Activated CD8-positive, alpha-beta memory T cell treated with anti-CD3 and anti-CD28 coated beads for 36 hours (primary cell): ENCODE measurements around the gene CDH4. TPM values are rescaled to one million over a fixed set of nuclear protein-coding genes. Genes with fewer than 3 reads are reported as not detected.
"Not testable (repeated sequence)": the region's sequence is repeated elsewhere in the genome, so short reads cannot be mapped to it uniquely, and the experiment has no call there.

Experiments used
- CTCF ChIA-PET: fragments of 350-600 bp; sonication (Branson Sonifier 250); formaldehyde crosslinking; loops from one replicate; lab custom pipeline; 2021; ENCODE audit warnings: antibody characterized with exemption; lab: Charles Lee
- POLR2A ChIA-PET: fragments of 350-600 bp; sonication (Branson Sonifier 250); formaldehyde crosslinking; loops from one replicate; lab custom pipeline; 2021; ENCODE audit warnings: antibody characterized with exemption; lab: Charles Lee
- total RNA-seq, 2 experiments: library from RNA; stranded (reverse); gene quantifications; one replicate each; pipeline ENCODE4 v1.2.3, GENCODE V29; 2021

CDH4 gene
- total RNA-seq, 2 experiments from 2014 or later: not detected

DNA sequence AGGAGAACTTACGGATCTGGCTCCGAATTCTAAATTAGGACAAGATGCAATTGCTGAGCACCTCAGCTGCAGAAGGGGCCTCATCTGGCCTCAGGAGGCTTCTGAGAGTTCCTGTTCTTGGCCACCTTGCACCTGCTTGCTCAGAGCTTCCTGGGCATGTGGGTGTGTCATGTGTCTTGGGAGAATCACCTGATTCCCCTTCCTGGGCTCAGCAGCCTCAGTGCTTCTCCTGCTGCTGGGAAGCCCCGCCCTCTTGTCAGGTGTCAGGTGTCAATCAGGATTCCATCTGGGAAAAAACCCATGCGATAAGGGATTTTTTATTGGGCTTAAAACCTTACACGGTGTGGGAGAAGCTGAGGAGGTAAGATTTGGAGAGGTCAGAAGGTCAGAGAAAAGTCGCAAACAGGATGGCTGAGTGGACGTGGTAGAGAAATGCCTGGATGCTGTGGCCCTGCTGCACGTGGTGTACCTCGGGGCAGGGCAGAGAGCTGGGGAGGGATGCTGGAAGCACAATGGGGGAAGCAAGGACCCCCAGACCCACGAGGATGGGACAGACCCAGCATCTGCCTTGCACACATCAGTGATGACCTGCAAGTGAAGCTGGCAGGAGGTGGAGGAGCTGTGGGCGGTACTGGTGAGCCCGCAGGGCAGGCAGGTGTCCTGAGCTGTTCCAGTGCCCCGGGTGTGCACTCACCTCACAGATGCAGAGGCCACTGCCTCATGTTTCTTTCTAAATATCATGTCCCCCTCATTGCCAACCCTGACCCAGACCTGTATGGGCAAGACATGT, 170.8 kb downstream of the CDH4 start:
- CTCF ChIA-PET: no interaction called here
- POLR2A ChIA-PET: interaction anchor here (0.5 kb wide), 1 partner anchor 25 kb away, joined by 4 read pairs; no protein-coding TSS in a partner anchor

DNA sequence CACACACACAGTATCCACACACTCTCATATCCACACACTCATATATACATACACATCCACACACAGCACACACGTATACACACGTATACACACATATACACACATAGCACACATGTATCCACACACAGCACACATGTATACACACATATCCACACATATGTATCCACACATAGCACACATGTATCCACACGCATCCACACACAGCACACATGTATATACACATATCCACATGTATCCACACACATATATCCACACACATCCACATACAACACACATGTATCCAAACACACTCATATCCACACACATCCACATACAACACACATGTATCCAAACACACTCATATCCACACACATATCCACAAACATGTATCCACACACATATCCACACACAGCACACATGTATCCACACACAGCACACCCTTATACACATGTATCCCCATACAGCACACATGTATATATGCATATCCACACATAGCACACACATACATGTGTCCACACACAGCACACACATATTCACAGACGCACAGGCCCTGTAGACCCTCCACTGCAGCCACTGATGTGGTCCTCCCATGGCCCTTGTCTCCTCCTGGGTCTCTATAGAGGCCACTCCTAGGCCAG, 172.1 kb downstream of the CDH4 start:
- CTCF ChIA-PET: no interaction called here
- POLR2A ChIA-PET: no interaction called here

DNA sequence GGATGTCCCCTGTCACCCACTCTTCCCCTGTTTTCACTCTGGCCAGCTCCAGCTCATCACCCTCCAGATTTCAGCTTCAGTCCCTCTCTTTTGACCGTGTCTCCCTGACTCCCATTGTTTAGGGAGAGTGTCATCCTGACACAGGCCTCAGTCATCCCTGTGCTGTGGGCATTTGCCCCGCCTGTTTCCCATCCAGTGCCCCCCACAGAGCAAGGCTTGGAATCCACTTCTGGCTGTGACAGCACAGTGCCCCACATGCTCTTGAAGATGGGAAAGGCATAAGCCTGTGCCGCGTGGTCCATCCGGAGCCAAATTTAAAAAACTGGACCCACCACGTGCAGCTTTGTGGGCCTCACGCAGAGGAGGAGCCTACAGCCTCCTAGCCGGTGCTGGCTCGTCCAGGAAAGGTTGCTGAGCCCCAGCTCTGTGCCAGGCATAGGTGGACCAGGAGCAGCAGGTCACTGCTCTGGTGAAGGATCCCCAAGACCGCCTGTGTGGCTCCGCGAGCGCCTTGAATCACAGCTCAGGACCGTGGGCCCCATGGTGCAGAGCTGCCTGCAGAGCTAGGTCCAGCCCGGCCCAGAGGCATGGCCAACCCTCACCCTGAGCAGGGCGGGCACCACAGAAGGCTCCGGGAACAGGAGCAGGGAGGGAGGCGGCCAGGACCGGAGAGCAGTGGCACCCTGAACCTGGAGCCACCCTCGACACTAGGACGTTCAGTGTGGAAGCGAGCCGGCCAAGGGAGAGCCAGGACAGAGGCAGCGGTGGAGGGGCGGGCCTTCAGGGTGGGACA, 172.8 kb downstream of the CDH4 start:
- ChIA-PET CTCF (no interaction called here), POLR2A (no interaction called here)

DNA sequence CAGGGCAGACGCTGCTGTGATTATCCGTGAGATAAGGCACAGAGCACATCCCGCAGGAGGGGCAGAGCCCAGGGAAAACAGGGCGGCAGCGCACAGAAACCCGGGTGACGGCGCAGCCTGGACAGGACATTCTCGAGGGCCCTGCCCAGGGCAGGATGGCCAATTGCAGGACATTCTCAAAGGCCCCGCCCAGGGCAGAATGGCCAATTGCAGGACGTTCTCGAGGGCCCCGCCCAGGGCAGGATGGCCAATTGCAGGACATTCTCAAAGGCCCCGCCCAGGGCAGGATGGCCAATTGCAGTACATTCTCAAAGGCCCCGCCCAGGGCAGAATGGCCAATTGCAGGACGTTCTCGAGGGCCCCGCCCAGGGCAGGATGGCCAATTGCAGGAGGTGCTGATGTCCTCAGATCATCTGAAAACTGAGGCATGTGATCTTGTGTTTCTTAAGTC, 173.5 kb downstream of the CDH4 start:
- CTCF ChIA-PET, POLR2A ChIA-PET: not testable (repeated sequence)

DNA sequence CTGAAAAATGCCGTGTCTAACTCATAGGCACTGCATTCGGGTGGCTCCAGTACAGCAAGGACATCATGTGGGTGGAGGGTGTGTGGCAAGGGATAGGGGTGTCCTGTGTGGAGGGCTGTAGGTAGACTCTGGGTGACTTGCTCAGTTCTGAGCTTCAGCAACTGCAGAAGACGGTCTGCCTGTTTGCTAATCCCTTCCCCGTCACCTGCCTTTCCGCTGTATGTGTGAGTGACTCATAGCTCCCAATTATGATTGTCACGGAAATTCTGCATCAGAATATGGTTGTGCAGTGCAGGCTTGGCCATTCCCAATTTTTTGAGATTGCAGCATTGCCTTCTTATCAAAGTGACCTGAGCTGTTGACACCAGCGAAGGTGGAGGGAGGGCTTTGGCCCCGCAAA, 174.3 kb downstream of the CDH4 start:
- CTCF ChIA-PET: no interaction called here
- POLR2A ChIA-PET: no interaction called here

DNA sequence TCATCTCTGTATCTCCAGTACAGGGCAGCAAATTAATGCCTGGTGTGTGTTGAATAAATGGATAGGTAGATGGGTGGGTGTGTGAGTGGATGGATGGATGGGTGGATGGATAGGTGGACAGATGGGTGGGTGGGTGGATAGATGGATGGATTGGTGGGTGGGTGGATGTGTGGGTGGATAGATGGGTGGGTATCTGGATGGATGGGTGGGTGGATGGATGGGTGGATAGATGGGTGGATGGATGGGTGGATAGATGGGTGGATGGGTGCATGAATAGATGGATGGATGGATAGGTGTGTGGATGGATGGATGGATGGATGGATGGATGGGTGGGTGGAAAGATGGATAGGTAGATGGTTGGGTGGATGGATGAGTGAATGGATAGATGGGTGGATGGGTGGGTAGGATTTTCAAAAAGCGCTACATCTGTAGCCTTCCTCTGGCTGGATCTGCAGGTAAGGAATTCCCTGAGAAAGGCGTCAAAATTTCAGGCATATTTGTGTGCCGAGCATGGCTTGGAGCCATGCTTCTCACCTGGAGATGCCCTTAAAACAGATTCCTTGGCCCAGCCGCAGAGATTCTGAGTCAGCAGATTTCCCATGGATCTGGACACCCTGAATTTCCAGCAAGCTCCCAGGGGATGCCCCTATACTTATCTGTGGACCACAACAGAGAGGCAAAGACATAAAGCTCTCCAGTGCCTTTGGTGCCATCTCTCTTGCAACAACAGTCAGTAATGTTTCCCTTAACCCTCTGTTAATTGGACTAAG, 177.6 kb downstream of the CDH4 start:
- CTCF ChIA-PET: no interaction called here
- POLR2A ChIA-PET: no interaction called here

DNA sequence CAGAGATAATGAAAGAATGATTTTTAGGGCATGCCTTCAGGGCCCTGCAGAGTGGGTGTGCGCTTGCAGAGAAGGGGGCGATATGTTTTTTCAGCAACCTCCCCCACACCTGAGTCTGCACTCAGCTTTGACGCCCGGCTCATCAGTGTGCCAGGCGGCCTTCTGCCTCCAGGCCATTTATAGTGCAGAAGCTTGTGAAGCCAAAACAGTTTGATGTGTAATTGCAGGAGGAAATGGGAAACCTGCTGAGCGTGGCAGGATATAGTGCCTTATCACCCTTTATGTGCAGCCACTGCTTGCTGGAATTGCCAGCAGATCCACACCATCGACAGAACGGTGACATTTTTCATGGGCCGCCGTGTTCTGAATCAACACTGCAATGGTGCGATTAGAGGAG, 178.2 kb downstream of the CDH4 start:
- CTCF ChIA-PET: no interaction called here
- POLR2A ChIA-PET: no interaction called here

DNA sequence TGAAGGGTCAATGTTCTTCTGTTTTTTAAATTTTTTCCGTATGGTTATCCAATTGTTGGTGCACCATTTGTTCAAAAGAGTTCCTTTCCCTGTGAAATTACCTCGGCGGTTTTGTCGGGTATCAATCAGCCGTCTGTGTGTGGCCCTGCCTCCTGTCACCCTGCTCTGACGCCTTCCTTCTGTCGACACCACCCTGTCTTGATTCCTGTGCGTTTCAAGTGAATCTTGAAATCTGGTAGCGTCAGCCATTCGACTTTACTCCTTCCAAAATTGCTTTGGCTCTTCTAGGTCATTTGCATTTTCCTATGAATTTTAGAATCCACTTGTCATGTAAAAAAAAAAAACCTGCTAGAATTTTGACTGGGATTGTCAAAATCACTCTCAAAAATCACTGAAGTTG, 181.1 kb downstream of the CDH4 start:
- CTCF ChIA-PET: no interaction called here
- POLR2A ChIA-PET: no interaction called here

DNA sequence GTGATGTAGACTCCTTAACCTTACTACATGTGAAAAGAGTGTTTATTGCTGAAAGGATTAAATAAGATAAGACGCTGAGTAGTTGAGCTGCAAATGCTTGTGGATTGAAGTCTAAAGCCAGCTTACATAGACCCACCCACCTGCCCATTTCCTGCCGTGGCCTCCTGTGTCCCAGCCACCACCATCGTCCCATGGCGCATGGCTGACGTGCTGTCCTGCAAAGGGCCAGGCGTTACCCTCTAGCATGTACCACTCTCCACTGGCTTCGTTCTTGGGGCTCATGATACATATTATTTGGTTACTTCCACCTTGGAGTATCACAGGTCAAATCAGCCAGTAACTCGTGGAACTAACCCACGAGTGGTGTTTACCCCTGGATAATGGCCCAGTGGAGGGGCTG, 181.8 kb downstream of the CDH4 start:
- CTCF ChIA-PET: no interaction called here
- POLR2A ChIA-PET: no interaction called here

DNA sequence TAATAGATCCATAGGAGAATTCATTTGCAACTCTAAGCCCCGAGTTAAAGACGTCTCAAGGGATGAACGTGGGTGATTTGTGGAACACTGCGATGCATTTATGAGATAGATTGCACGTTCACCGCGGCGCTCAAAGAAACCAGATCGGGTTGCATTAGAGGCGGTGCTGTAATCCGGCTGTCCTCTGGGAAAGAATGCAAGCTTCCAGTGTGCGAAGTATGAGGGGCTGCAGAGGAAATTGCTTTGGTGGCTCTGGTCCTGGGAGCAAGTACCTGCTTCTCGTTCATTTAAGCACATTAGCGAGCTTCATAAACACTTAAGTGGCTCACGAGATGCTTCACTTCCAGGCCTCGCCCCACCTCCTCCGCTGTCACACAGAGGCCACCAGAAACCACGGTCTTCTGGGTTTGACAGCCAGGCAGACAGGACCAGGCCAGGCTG, 182.3 kb downstream of the CDH4 start:
- ChIA-PET CTCF (no interaction called here), POLR2A (no interaction called here)

DNA sequence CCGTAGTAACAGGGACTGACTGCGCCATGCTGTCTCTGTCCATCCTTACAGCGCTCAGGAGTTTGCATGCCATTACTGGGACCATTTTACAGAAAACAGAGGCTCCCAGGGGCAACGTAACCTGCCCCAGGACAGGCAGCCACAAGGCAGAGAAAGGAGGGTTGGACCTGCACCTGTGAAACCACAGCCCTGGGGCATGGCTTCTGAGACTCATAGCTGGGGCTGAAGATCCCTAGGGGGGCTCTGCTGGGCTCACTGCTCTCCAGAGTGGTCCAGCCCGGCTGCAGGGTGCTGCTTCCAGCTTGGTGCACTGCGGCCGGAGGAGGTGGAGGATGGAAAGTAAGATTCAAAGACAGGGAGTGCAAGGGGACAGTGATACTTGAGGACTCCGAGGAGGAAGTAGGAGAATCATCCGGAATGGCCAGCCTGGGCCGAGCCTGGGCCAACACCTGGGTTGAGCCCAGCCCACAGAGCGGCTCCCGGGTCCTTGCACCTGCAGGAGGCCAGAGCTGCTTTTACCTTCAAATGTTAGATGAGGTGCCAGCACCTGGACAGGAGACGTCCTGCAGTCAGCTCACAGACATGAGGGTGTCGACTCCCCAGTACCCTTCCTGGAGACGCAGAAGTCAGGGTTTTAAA, 183.2 kb downstream of the CDH4 start:
- CTCF ChIA-PET: no interaction called here
- POLR2A ChIA-PET: no interaction called here

DNA sequence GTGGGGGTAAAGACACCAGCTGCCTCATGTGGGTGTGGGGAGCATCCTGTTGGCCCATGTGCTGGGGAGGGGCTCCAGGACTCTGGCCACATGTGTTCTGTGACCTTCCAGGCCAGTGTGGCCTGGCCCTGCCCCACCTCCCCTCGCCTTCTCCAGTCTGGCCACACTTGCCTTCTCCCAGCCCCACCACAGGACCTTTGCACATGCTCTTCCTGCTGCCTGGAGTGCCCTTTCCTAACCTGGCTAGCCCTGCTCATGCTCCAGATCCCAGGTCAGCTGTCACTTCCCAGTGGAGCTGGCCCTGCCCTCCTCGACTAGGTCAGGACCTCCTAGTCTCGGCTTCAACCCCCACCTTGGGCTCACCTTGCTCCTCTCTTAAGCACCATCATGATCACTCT, 183.8 kb downstream of the CDH4 start:
- POLR2A ChIA-PET: no interaction called here
- CTCF ChIA-PET: no interaction called here

DNA sequence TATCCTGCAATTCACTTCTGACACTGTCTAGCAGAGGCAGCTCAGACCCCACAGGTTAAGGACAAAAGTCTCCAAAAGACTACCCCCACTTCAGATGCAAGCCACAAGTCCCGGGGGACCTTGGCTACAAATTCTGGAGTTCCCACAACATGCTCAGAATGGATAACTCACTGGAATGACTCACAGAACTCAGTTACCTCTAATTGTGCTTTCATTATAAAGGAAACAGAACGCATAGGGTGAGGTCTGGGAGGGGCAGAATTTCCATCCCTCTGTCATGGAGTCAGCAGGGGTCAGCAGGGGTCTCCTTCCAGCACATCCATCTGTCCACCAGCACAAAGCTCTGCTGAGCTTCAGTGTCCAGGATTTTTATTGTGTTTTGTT, 184.2 kb downstream of the CDH4 start:
- ChIA-PET POLR2A (no interaction called here), CTCF (no interaction called here)

DNA sequence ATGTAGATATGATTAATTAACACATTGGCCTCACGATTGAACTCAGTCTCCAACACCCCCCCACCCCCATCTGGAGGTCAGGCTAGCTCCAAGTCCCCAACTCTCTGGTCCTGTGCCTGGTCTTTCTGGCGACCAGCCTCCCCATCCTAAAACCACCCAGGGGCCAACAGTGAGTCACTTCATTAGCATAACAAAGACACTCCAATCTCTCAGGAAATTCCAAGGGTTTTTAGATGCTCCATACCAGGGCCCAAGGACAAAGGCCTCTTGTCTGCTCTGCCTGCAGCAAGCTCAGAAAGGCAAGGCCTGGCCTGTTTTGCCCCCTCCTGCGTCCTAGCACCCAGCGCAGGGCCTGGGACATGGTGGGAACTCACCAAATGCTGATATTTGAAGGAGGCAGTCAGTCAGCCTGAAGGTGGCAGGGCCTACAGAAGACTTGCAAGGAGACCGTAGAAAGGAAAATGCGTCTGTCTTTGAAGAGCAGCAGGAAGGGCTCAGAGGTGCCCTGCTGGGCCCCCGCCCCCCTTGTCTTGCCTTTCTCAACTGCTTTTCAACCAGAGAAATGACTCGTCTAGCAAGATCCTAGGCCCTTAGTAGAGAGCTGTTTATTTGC, 184.7 kb downstream of the CDH4 start:
- ChIA-PET POLR2A (no interaction called here), CTCF (no interaction called here)

DNA sequence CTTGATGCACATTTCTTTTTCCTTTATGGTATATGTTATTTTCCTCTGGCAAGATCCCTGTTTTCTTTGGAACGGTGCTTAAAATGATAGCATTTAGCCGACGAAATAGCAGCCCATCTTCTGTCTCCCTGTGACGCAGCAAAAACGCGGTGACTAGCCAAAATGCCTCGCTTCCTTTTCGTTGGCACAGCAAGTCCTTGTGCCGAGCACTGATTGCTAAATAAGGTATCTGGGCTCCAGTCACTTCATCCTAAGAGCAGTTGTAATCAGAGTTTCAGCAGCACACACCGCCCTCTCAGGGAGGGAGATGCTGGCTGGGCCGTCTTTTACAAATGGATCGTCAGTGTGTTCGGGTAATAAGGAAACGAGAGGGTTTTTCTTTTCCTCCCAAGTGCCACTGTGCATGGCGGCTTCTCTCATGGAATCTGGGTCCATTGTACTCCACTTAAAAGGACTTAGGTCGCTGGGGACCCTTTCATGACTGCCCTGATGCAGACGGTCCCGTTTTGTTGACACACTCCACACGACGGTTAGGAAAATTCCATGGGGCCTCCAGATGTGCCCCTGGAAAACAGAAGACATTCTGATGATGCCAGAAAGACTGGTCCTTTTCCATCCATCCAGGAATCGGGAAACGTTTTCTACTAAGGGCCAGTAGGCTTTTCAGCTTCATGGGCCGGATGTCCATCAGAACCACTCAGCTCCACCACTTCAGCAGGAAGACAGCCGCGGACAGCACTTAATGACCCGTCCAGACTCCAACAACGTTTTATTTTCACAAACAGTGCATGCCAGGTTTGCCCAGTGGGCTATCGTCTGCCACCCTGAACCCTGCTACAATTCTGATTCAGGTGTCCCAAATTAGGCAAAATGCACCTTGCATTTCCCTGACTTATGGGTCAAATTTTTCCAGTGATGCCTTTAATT, 185.5 kb downstream of the CDH4 start:
- ChIA-PET POLR2A (no interaction called here), CTCF (no interaction called here)

DNA sequence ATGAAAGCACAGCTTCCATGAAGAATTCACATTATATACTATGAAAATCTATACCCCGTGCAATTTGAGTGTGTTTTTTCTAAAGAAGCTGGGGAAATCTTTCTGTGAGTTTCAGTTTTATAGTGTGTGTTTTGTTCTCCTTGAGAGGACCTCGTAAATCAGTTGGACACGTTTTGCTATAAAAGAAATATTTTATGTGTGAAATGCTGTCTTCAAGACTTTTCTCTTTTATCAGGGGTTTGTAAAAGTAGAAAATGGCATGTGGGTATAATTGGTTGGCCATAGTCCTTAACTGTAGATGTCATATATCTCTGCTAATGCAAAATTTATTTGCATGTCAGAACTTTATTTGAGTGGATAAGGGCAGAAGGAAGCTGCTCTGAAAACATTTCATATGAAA, 186.2 kb downstream of the CDH4 start:
- POLR2A ChIA-PET: no interaction called here
- CTCF ChIA-PET: no interaction called here

DNA sequence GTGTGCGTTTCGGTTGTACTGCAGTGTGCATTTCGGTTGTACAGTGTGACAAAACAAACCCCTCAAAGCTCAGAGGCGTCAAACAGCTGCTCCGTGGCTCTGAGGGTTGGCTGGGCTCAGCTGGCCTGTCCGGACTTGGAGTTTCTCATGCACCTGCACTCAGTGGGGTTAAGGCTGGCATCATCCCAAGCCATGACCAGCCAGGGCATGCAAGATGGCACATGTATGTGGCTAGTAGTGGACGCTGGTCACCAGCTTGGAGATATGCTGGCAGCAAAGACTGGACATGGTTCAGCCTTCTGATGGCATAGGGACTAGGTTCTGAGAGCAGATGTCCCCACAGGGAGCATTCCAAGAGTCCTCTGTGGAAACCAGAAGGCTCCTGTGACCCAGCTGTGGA, 187.2 kb downstream of the CDH4 start:
- POLR2A ChIA-PET: no interaction called here
- CTCF ChIA-PET: no interaction called here

DNA sequence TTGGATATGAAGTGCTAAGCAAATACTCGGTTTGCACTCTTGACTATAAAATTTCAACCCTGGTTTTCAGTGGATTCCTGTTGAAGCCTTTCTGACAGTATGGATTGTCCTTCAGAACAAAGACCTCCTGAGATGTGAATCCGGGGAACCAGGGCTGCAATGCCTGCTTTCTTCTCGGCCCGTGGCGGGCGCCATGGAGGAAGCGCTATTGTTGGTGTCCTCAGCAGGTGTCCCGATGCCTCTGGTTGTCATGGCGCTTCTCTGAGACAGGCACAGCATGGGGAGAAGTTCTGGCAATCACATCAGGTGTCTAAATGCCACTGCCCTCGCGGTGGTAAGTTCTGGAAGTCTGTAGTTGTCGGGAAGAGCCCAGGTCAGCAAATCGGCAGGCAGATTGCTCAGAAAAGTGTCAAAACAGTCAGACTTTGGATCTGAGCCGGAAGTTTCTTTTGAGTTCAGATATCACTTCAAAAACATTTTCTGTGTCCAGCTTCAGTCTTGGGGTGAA, 188.5 kb downstream of the CDH4 start:
- CTCF ChIA-PET: no interaction called here
- POLR2A ChIA-PET: no interaction called here
